Measurements from ENCODE around the gene SVEP1. TPM values are rescaled to one million over a fixed set of nuclear protein-coding genes. Genes with fewer than 3 reads are reported as not detected.
"Not testable (repeated sequence)": the region's sequence is repeated elsewhere in the genome, so short reads cannot be mapped to it uniquely, and the experiment has no call there.

The SVEP1 gene
- total RNA-seq, 1 donor from 2014 or later = not detected

GRCh38 chr9:110408598-110408997 is 170.9 kb downstream of the SVEP1 start:
- Mint-ChIP-seq H3K36me3 (ENCODE audit: low read depth) (no peaks in the 10 kb centered on the region), H3K27ac (no peak overlapping the region), H3K4me1 (ENCODE audit: low read depth) (no peaks in the 10 kb centered on the region), H3K4me3 (ENCODE audit: low read depth) (no peak overlapping the region), H3K27me3 (ENCODE audit: low read depth) (peaks cover 5% of the 10 kb centered on the region), H3K9me3 (no peaks in the 10 kb centered on the region)
- no peak for DNase-seq (ENCODE audit: low spot score)
- intact Hi-C loops (cut with micrococcal nuclease) = no loop called here

- H3K4me1 Mint-ChIP-seq (ENCODE audit: low read depth) = no peaks in the 10 kb centered on the region
- intact Hi-C loops (cut with micrococcal nuclease) = no loop called here
Measured at GRCh38 chr9:110405858-110406443, 173.6 kb downstream of the SVEP1 start.

GRCh38 chr9:110404473-110404872 is 175.1 kb downstream of the SVEP1 start:
- DNase-seq (ENCODE audit: low spot score) = no peak
- H3K4me3 Mint-ChIP-seq (ENCODE audit: low read depth) = no peak overlapping the region
- peaks cover 1% of the 10 kb centered on the region for H3K27me3 Mint-ChIP-seq (ENCODE audit: low read depth)
- H3K4me1 Mint-ChIP-seq (ENCODE audit: low read depth) = no peaks in the 10 kb centered on the region
- no peaks in the 10 kb centered on the region for H3K9me3 Mint-ChIP-seq
- intact Hi-C loops (cut with micrococcal nuclease) = no loop called here
- H3K36me3 Mint-ChIP-seq (ENCODE audit: low read depth) = no peaks in the 10 kb centered on the region
- H3K27ac Mint-ChIP-seq = no peak overlapping the region

More at GRCh38 chr9:110405858-110406443, 173.6 kb downstream of the SVEP1 start:
- Mint-ChIP-seq H3K27me3 (ENCODE audit: low read depth) (peaks cover 4% of the 10 kb centered on the region), H3K27ac (no peak overlapping the region), H3K9me3 (no peaks in the 10 kb centered on the region), H3K4me3 (ENCODE audit: low read depth) (no peak overlapping the region), H3K36me3 (ENCODE audit: low read depth) (no peaks in the 10 kb centered on the region)
- no peak for DNase-seq (ENCODE audit: low spot score)

- DNase-seq (ENCODE audit: low spot score) = no peak
- Mint-ChIP-seq H3K27ac (no peak overlapping the region), H3K4me3 (ENCODE audit: low read depth) (no peak overlapping the region), H3K4me1 (ENCODE audit: low read depth) (no peaks in the 10 kb centered on the region), H3K27me3 (ENCODE audit: low read depth) (no peaks in the 10 kb centered on the region), H3K9me3 (no peaks in the 10 kb centered on the region), H3K36me3 (ENCODE audit: low read depth) (no peaks in the 10 kb centered on the region)
- intact Hi-C loops (cut with micrococcal nuclease) = no loop called here
Measured at GRCh38 chr9:110399983-110400382, 179.6 kb downstream of the SVEP1 start.

- H3K4me1 Mint-ChIP-seq (ENCODE audit: low read depth); DNase-seq (ENCODE audit: low spot score); H3K9me3 Mint-ChIP-seq; H3K27ac Mint-ChIP-seq; H3K36me3 Mint-ChIP-seq (ENCODE audit: low read depth); H3K4me3 Mint-ChIP-seq (ENCODE audit: low read depth); intact Hi-C loops (cut with micrococcal nuclease); H3K27me3 Mint-ChIP-seq (ENCODE audit: low read depth): not testable (repeated sequence)
Measured at GRCh38 chr9:110398992-110399391, 180.5 kb downstream of the SVEP1 start.

- intact Hi-C loops (cut with micrococcal nuclease) = no loop called here
- H3K9me3 Mint-ChIP-seq = no peaks in the 10 kb centered on the region
- no peaks in the 10 kb centered on the region for H3K36me3 Mint-ChIP-seq (ENCODE audit: low read depth)
- DNase-seq (ENCODE audit: low spot score) = no peak
- H3K4me1 Mint-ChIP-seq (ENCODE audit: low read depth) = no peaks in the 10 kb centered on the region
- H3K27ac Mint-ChIP-seq = no peak overlapping the region
- H3K4me3 Mint-ChIP-seq (ENCODE audit: low read depth) = no peak overlapping the region
- H3K27me3 Mint-ChIP-seq (ENCODE audit: low read depth) = no peaks in the 10 kb centered on the region
Measured at GRCh38 chr9:110391826-110392485, 187.6 kb downstream of the SVEP1 start.

GRCh38 chr9:110389148-110389750 is 190.3 kb downstream of the SVEP1 start:
- intact Hi-C loops (cut with micrococcal nuclease) = no loop called here
- no peak for DNase-seq (ENCODE audit: low spot score)
- Mint-ChIP-seq H3K27me3 (ENCODE audit: low read depth) (no peaks in the 10 kb centered on the region), H3K9me3 (no peaks in the 10 kb centered on the region), H3K4me3 (ENCODE audit: low read depth) (no peak overlapping the region), H3K4me1 (ENCODE audit: low read depth) (no peaks in the 10 kb centered on the region), H3K36me3 (ENCODE audit: low read depth) (no peaks in the 10 kb centered on the region), H3K27ac (no peak overlapping the region)

- H3K4me1 Mint-ChIP-seq (ENCODE audit: low read depth) = no peaks in the 10 kb centered on the region
- intact Hi-C loops (cut with micrococcal nuclease) = no loop called here
- no peaks in the 10 kb centered on the region for H3K9me3 Mint-ChIP-seq
- peaks cover 6% of the 10 kb centered on the region for H3K27me3 Mint-ChIP-seq (ENCODE audit: low read depth)
- no peak for DNase-seq (ENCODE audit: low spot score)
- no peak overlapping the region for H3K4me3 Mint-ChIP-seq (ENCODE audit: low read depth)
- no peaks in the 10 kb centered on the region for H3K36me3 Mint-ChIP-seq (ENCODE audit: low read depth)
- no peak overlapping the region for H3K27ac Mint-ChIP-seq
Measured at GRCh38 chr9:110383491-110383890, 196.1 kb downstream of the SVEP1 start.

GRCh38 chr9:110382731-110383130 is 196.8 kb downstream of the SVEP1 start:
- no peaks in the 10 kb centered on the region for H3K36me3 Mint-ChIP-seq (ENCODE audit: low read depth)
- intact Hi-C loops (cut with micrococcal nuclease) = no loop called here
- H3K4me1 Mint-ChIP-seq (ENCODE audit: low read depth) = no peaks in the 10 kb centered on the region
- H3K9me3 Mint-ChIP-seq = no peaks in the 10 kb centered on the region
- no peak for DNase-seq (ENCODE audit: low spot score)
- no peak overlapping the region for H3K27ac Mint-ChIP-seq
- H3K27me3 Mint-ChIP-seq (ENCODE audit: low read depth) = peaks cover 6% of the 10 kb centered on the region
- no peak overlapping the region for H3K4me3 Mint-ChIP-seq (ENCODE audit: low read depth)

- H3K27ac Mint-ChIP-seq = no peak overlapping the region
- intact Hi-C loops (cut with micrococcal nuclease) = no loop called here
- DNase-seq (ENCODE audit: low spot score) = no peak
- H3K4me1 Mint-ChIP-seq (ENCODE audit: low read depth) = no peaks in the 10 kb centered on the region
- no peaks in the 10 kb centered on the region for H3K36me3 Mint-ChIP-seq (ENCODE audit: low read depth)
- H3K9me3 Mint-ChIP-seq = no peaks in the 10 kb centered on the region
- no peak overlapping the region for H3K4me3 Mint-ChIP-seq (ENCODE audit: low read depth)
- H3K27me3 Mint-ChIP-seq (ENCODE audit: low read depth) = no peaks in the 10 kb centered on the region
Measured at GRCh38 chr9:110371411-110372007, 208.0 kb downstream of the SVEP1 start.

- Mint-ChIP-seq H3K36me3 (ENCODE audit: low read depth) (no peaks in the 10 kb centered on the region), H3K27ac (no peak overlapping the region), H3K4me3 (ENCODE audit: low read depth) (no peak overlapping the region), H3K4me1 (ENCODE audit: low read depth) (no peaks in the 10 kb centered on the region), H3K27me3 (ENCODE audit: low read depth) (no peaks in the 10 kb centered on the region), H3K9me3 (no peaks in the 10 kb centered on the region)
- intact Hi-C loops (cut with micrococcal nuclease) = no loop called here
- DNase-seq (ENCODE audit: low spot score) = no peak
Measured at GRCh38 chr9:110370315-110370714, 209.2 kb downstream of the SVEP1 start.

- H3K27ac Mint-ChIP-seq = no peak overlapping the region
- H3K9me3 Mint-ChIP-seq = no peaks in the 10 kb centered on the region
- intact Hi-C loops (cut with micrococcal nuclease) = no loop called here
- no peak for DNase-seq (ENCODE audit: low spot score)
- no peak overlapping the region for H3K4me3 Mint-ChIP-seq (ENCODE audit: low read depth)
- H3K27me3 Mint-ChIP-seq (ENCODE audit: low read depth) = peaks cover 3% of the 10 kb centered on the region
- no peaks in the 10 kb centered on the region for H3K36me3 Mint-ChIP-seq (ENCODE audit: low read depth)
- no peaks in the 10 kb centered on the region for H3K4me1 Mint-ChIP-seq (ENCODE audit: low read depth)
Measured at GRCh38 chr9:110364451-110364850, 215.1 kb downstream of the SVEP1 start.

- H3K4me1 Mint-ChIP-seq (ENCODE audit: low read depth); H3K27me3 Mint-ChIP-seq (ENCODE audit: low read depth); intact Hi-C loops (cut with micrococcal nuclease); H3K4me3 Mint-ChIP-seq (ENCODE audit: low read depth); H3K36me3 Mint-ChIP-seq (ENCODE audit: low read depth); DNase-seq (ENCODE audit: low spot score); H3K9me3 Mint-ChIP-seq; H3K27ac Mint-ChIP-seq: not testable (repeated sequence)
Measured at GRCh38 chr9:110358992-110359391, 220.5 kb downstream of the SVEP1 start.
